Sciatic nerve (tissue), 2 donors: ENCODE results near the gene SNRK. TPM values are rescaled to one million over a fixed set of nuclear protein-coding genes. Genes with fewer than 3 reads are reported as not detected.
"Not testable (repeated sequence)": the region's sequence is repeated elsewhere in the genome, so short reads cannot be mapped to it uniquely, and the experiment has no call there.

Source experiments
- ATAC-seq: fragments of 200-7000 bp; cut with Tn5 transposase; one replicate; pipeline ENCODE4 v1.9.1; 2020; ENCODE audit warnings: mild to moderate bottlenecking, moderate library complexity
- DNase-seq: peaks from one replicate; pipeline ENCODE4 v3.0.0-alpha.2; 2020; ENCODE audit warnings: low spot score
- intact Hi-C: fragments of 100-400 bp; cut with DNase I; formaldehyde crosslinking; loops from one replicate; pipeline ENCODE4 v1.14.2; 2022
- total RNA-seq: library from RNA; stranded (reverse); fragmentation: NEBNext Ultra II Directional; extraction: Animal tissue kit (Norgen Biotek cat#: 25700); gene quantifications from one replicate; pipeline ENCODE4 v1.2.1, GENCODE V29; 2021
- donor health status: DM: no; HTN: no; CAD: no.
- donor health status: DM: no; HTN: no; CAD: no.

The SNRK gene
- total RNA-seq, 1 donor from 2014 or later, result 127 TPM

DNA sequence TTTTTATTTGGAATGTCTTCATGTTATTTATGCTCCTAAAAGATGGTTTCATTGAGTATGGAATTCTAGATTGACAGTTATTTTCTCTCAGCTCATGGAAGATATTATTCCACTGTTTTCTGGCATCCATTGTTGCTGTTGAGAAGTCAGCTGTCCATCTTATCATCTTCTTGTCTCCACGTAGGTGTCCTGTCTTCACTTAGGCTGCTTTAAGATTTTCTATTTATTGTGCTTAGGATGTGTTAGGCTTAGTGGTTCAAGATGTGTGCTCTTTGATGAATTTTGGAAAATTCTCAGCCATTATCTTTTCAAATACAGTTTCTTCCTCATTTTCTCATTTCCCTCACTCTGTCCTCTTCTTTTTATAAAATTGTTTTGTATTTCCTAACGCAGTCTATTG is 52.0 kb downstream of the SNRK start:
- DNase-seq (no peak), ATAC-seq (no peak)
- intact Hi-C loops, result no loop called here

DNA sequence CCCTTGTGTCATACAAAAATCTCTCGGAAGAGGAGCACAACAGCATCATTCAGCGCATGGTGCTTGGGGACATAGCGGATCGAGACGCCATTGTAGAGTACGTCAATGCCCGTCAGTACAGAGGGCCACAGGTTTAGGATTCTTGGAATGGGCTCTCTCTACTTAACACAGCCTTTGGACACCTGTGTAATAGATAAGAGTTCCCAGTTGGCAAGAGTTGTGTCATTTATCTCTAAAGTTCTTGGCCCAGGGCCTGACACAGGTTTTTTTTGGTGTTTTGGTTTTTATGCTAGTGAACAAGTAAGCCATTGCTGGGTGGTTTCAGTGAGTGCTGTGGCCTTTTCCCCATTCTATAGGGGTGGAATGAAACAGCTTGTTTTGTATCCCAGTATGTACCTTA is 54.1 kb downstream of the SNRK start:
- no peak for ATAC-seq
- no peak for DNase-seq
- intact Hi-C loops, result no loop called here

DNA sequence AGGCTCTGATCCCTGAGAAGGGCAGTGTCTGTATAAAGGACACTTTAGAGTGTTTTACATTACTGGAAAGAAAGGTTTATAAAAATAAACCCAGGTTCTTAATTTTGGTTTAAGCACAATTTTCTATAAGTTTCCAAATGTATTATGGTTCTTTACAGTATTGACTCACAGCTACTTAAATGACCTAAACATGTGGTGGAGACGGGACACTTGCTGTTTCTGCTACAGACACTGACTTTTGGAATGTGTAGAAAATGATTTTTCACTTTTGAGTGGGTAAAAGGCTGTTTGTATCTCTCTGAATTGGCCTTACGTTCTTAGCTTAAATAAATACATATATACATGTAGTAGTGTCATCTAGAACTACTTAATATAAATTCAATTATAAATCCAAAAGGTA is 55.4 kb downstream of the SNRK start:
- ATAC-seq (no peak), DNase-seq (no peak)
- intact Hi-C loops, result no loop called here

DNA sequence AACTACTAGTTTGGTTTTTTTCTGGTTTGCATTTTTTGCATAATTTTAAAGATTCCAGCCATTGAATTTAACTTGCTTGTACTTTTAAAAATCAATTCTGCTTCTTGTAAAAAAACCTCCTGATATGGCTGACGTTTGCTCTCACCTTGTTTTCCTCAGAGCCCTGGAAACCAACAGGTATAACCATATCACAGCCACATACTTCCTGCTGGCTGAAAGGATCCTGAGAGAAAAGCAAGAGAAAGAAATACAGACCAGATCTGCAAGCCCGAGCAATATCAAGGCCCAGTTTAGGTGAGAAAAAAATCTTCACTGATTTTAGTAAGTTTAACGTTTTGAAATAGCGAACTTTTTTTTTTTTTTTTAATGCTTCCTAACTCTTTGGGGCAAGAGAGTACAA is 56.8 kb downstream of the SNRK start:
- ATAC-seq (no peak), DNase-seq (no peak)
- intact Hi-C loops, result no loop called here

DNA sequence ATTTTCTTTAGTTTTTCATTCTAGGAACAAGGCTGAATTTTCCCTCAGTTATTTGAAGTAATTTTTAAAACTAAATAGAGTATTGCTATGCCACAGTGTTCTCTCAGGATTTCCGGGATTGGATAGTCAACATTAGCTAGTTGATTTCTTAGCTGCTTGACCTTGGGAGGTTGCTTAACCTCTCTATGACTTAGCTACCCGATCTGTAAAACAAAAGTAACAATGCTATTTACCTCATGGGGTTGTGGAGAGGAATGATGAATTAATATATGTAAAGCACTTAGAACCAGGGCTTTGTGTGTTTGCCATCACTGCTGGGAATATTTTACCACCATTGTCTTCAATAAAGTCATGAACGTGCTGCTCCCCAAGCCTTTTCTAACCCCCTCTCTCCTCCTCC is 57.5 kb downstream of the SNRK start:
- intact Hi-C loops, result no loop called here
- ATAC-seq, result no peak

DNA sequence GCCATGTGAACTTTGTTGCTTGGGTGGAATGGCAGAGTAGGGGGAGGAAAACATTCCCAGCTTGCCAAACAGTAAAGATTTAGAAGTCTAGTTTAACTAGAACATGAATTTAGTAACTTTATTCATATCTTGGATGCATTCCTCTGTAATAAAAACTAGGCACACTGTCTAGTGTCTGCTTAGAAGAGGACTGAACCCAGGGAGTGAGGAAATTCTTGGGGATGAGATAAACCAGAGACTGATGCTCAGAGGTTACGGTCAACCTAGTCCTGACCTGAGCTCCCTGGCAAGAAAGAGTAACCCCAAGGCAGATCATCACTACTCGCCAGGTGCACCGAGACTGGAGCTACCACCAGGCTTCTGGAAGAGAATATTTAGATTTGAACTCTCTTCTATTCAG is 58.2 kb downstream of the SNRK start:
- intact Hi-C loops, result no loop called here
- ATAC-seq (no peak), DNase-seq (no peak)

More for the DNA sequence above, 57.5 kb downstream of the SNRK start:
- DNase-seq, result no peak

DNA sequence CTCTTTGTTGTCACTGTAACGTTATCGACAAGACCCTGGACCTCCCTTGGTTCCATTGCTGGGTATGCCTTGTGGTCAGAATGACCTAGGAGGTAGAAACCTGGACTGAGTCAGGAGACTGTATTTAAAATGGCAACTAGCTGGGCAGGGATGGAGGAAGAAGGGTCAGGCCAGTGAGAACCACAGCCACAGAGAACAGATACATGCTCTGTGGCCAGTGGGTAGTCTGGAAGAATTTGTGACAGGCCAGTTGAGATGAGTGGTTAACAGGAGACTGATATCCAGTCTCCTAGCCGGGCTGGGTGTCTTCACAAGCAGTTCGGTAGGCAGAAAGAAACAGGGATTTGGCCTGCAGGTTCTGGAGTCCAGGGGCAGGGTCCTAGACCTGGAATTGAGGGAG is 58.9 kb downstream of the SNRK start:
- DNase-seq (no peak), ATAC-seq (no peak)
- intact Hi-C loops, result no loop called here

DNA sequence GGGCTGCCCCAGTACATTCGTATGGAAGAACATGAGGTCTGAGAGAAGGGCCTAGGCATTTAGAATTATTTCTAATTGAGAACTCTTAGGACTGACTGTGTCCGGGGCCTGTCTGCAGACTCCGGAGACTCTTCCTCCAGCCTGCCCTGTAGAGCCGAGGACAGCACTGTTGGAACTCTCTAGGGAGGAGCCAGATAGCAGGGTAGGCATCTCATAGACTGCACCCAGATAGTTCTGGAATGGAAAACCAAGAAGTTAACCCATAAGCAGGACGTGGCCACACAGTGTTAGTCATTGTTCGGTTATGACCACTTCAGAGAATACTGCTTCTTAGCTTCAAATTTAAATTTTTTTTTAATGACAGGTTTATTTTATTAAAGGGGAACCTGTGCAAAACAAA is 59.5 kb downstream of the SNRK start:
- intact Hi-C loops, result no loop called here
- no peak for DNase-seq
- ATAC-seq, result peak; percentile 27

DNA sequence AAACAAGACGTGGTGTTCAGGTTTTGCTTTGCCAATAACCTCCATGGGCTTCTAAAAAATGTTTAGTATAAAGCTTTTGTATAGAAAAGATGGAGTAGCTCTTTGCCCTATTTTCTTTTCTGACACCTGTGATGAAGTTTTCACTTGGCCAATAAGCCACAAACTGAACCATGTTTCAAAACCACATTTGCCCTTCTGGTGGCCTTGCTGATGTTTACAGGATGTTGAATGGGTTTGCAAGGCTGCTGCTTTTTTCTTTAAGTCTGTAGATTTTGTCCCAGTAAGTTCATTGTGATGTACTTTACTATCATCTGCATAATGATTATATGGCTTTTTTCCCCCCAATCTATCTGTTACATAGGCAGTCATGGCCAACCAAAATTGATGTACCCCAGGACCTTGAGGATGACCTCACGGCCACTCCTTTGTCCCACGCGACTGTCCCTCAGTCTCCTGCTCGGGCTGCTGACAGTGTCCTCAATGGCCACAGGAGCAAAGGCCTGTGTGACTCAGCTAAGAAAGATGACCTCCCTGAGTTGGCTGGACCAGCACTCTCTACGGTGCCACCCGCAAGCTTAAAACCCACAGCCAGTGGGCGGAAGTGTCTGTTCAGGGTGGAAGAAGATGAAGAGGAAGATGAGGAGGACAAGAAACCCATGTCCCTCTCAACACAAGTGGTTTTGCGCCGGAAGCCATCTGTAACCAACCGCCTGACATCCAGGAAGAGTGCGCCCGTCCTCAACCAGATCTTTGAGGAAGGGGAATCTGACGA is 60.8 kb downstream of the SNRK start:
- ATAC-seq (no peak), DNase-seq (no peak)
- intact Hi-C loops, result no loop called here

DNA sequence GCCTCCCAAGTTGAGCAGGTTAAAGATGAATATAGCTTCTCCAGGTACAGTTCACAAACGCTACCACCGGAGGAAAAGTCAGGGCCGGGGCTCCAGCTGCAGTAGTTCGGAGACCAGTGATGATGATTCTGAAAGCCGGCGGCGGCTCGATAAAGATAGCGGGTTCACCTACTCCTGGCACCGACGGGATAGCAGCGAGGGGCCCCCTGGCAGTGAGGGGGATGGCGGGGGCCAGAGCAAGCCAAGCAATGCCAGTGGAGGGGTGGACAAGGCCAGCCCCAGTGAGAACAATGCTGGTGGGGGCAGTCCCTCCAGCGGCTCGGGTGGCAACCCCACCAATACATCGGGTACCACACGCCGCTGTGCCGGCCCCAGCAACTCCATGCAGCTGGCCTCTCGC is 61.4 kb downstream of the SNRK start:
- intact Hi-C loops, result no loop called here
- no peak for ATAC-seq
- DNase-seq, result no peak

DNA sequence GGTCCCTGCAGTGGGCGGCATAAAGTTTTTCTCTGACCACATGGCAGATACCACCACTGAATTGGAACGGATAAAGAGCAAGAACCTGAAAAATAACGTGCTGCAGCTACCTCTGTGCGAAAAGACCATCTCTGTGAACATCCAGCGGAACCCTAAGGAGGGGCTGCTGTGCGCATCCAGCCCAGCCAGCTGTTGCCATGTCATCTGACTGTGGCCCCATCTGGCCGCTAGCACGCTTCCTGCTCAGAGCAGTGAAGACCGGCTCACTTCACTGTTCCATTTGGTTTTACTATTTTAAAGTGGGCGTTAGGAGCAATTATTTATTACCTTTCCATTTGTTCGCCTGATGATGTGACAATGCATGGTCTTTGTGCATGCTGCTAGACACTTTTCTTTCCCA is 62.0 kb downstream of the SNRK start:
- DNase-seq (no peak), ATAC-seq (no peak)
- intact Hi-C loops, result no loop called here

DNA sequence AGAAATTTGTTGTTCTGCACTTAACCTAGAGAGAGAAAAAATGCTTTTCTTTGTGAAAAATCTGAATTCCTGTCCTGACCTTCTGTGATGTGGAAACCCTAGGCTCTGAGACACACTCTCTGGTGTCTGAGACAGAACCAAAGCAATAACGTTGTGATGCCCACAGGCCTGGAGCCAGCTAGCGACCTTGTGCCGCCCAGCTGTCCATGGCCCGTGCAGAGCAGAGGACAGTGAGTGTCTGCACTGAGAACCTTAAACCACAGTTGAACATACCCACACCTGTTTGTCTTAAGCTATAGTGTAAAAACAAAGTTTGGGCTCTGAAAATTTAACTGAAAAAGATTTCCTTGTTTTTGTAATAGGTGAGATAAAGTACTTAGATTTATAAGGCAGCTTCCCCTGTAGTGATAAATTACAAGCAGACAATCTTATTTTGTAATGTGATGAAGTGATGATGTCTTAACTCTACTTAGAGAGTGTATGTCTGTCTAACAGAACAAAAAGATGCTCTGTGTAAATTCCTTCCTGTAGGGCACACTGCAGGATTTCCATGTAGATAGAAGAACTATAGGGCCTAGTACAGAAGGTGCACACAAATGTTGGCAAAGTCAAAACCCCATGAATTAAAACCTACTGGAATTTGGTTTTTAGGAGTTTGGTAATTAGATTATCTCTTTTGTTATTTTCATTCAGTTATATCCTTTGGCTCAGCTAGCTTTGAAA is 62.7 kb downstream of the SNRK start:
- DNase-seq, result no peak
- ATAC-seq, result no peak
- intact Hi-C loops, result no loop called here

DNA sequence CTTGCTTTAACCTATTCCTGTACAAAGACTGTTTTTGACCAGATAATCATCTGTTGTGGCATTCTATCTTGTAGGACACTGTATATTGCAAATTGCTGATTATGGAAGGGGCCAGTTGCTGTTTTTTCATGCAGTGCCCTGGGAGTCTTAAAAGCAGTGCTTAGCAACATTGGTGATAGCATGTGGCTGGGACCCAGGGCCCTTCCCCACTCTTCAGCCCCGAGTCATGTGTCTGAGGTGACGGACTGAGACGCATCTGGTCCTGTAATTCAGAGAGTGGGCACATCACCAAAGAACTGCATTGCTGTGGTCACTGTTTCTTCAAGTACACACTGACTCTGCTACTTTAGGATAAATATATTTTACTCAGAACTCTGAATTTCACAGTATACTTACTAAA is 63.4 kb downstream of the SNRK start:
- intact Hi-C loops, result no loop called here
- DNase-seq (no peak), ATAC-seq (no peak)

DNA sequence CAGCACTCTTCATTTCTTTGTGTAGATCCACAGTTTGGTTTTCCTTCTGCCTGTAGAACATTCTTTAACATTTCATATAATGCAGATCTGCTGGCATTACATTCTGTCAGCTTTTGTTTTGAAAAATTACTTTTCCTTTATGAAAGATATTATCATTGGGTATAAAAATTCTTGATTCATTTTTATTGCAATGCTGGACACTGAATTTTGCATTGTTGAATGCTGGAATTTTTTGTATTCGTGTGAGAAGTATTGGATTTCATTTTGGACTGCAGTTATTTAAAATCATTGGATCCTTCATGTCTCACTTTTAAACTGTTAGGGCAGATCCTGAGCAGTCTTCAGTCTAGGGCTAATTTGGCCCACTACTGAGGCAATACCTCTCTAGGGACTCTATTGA is 67.1 kb downstream of the SNRK start:
- DNase-seq (no peak), ATAC-seq (no peak)
- intact Hi-C loops, result no loop called here

DNA sequence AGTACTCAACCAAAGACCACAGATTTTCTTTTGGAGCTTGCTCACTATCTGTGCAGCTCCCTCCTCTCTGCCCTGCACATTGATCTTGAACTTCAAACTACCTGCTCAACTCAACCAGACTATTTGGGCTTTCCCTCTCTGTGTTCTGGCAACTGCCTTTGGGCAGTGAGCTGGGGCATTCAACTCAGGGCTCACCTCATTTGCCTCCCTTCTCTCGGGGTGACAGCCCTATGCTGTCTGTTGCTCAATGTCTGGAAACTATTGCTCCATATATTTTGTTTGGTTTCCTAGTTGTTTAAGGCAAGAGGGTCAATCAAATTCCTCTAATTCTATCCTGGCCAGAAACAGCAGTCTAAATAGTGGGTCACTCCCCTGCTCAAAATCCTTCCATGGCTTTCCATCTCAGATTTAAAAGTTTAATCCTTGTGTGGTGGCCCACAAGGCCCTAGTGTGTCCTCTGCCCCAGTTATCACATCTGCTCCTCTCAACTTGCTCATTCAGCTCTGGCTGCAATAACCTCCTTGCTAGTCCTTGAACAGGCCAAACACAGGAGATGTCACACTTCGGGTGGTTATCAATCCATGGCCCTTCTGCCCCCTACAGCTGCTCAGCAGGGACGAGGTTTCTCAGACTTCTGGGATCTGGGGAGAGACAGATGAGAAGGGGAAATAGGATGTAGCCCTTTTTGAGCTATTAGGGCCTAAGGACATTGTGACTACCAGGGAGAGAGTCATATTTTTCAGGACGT is 67.8 kb downstream of the SNRK start:
- ATAC-seq, result no peak

DNA sequence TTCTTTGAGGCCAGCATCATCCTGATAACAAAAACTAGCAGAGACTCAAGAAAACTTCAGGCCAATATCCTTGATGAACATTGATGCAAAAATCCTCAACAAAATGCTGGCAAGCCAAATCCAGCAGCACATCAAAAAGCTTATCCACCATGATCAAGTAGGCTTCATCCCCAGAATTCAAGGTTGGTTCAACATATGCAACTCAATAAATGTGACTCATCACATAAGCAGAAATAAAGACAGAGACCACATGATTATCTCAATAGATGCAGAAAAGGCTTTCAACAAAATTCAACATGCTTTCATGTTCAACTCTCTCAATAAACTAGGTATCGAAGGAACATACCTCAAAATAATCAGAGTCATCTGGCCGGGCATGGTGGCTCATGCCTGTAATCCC is 69.7 kb downstream of the SNRK start:
- DNase-seq, intact Hi-C loops, ATAC-seq: not testable (repeated sequence)

More for the DNA sequence above, 67.8 kb downstream of the SNRK start:
- intact Hi-C loops, result no loop called here
- DNase-seq, result no peak

DNA sequence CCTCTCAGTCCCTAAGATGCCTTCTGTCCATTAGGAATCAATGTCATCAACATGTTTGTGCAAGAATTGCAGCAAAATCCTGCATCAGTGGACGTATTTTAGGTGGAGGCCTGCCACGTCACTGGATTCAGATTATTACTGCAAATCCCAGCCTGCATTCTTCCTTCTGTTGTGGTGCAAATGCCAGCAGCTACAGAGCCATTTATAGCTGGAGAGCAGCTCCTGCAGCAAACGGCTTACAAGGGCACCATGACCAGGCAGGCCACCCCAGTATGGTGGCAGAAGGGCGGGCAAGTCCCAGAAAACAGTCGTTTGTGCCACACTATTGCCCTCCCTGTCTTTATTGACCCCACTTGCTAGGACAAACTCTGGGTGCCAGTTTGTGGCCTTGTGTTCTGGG is 74.7 kb downstream of the SNRK start:
- intact Hi-C loops, result no loop called here
- no peak for ATAC-seq
- DNase-seq, result no peak

DNA sequence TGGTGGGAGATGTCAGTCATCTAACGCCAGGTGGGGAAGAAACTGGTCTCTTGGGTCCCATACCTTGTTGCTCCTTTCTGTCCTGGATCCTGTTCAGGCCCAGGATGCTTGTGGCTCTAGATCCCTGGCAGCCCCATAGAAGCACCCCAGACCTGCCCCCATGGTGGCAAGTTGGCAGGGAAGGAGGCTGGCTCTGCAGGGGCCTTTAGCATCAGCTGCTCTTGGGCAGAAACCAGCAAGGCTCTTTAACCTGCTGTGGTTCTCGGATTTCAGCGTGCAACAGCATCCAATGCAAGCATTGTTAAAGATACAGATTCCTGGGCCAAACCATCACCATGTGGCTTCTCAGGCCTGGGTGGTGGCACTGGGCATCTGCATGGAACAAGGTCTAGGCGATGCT is 75.8 kb downstream of the SNRK start:
- intact Hi-C loops, result no loop called here
- ATAC-seq, result no peak
- DNase-seq, result no peak

DNA sequence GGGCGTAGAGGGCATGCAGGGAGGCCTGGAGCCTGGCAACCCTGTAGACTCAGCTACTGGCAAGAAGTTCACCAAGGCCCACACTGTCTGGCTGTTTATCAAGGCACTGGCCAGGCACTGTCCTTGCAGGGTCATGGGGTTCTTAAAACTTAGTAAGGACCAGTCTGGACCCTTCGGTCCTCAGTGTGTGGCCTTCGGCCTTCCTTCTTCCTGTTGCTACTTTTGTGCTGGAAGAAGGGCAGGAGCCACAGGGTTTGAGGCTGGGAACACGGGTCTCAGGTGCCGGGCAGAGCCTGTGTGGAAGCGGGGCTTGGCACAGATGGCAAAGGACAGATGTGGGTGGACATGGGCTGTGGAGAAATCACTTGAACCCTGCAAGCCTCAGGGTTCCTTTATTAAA is 76.6 kb downstream of the SNRK start:
- no peak for DNase-seq
- ATAC-seq, result no peak
- intact Hi-C loops, result no loop called here

DNA sequence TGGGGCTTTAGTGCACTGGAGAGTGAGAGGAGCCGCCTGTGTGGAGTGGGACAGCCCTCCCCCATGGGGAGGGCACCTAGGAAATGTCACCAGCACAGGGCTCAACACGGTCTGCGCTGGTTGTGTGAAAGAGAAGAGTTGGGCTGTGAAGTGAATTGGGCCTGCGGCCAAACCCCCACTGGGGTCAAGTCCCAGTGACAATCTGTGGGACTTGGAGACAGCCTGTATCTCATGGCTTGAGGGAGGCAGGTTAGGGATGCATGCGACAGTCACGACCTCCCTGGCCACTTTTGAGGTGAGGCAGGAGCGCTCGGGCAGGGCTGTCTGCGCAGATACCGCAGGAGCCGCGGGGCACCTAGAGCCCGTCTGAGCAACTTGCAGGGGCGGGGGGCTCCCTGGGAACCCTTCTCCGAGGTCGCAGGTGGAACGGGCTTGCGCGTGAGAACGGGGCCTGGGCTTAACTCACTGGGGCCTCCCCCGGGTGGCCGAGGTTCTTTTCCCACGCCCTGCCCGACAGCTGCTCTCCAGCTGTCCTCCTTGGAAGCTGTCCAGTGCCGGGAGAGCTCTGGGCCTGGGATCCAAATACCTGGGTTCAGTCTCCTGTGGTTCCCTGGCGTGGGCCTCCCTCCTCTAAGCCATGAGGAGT is 77.4 kb downstream of the SNRK start:
- ATAC-seq (peak; percentile 35), DNase-seq (no peak)
- intact Hi-C loops, result no loop called here
